Adipocyte (in vitro differentiated cells): Measurements from ENCODE around the gene TTC5.

ENCODE experiments used
- DNase-seq: peaks from one replicate; pipeline ENCODE4 v3.0.0-alpha.2; 2015; ENCODE audit warnings: low read depth
- H3K27me3 ChIP-seq: replicated peaks from 2 replicates; pipeline ENCODE4 v1.7.0; 2013; ENCODE audit warnings: mild to moderate bottlenecking, low read length, moderate library complexity; ENCODE audit not compliant: control insufficient read depth, insufficient read depth
- H3K36me3 ChIP-seq: 2 replicates; pipeline ENCODE4 v1.7.0; 2013; ENCODE audit warnings: low read length, mild to moderate bottlenecking, moderate library complexity; ENCODE audit not compliant: control insufficient read depth, insufficient read depth, severe bottlenecking
- H3K4me1 ChIP-seq: 2 replicates; pipeline ENCODE4 v1.7.0; 2013; ENCODE audit warnings: mild to moderate bottlenecking, low read length, moderate library complexity; ENCODE audit not compliant: control insufficient read depth, insufficient read depth
- H3K4me3 ChIP-seq: 2 replicates; pipeline ENCODE4 v1.7.0; 2013; ENCODE audit warnings: mild to moderate bottlenecking, low read length, moderate library complexity
- H3K9ac ChIP-seq: 2 replicates; pipeline ENCODE4 v1.7.0; 2013; ENCODE audit warnings: mild to moderate bottlenecking, low read length, moderate library complexity
- H3K9me3 ChIP-seq: 2 replicates; pipeline ENCODE4 v1.7.0; 2013; ENCODE audit warnings: mild to moderate bottlenecking, low read length, moderate library complexity; ENCODE audit not compliant: control insufficient read depth

Gene TTC5

GRCh38 chr14:20333494-20333841, 27.7 kb upstream of the TTC5 start:
- Histone ChIP-seq H3K36me3 (peaks cover 7% of the 10 kb centered on the region), H3K4me3 (peak overlapping the region; percentile 92), H3K9ac (peak overlapping the region; percentile 88), H3K4me1 (peaks cover 24% of the 10 kb centered on the region), H3K27me3 (no peaks in the 10 kb centered on the region), H3K9me3 (no peaks in the 10 kb centered on the region)
- DNase-seq = no peak

GRCh38 chr14:20332788-20333493, 27.2 kb upstream of the TTC5 start, which contains the start of gene CCNB1IP1:
Gene CCNB1IP1, minus strand, starts transcription at chr14:20333279. Its CDS starts 16,756 bp downstream, at chr14:20316523.
- Histone ChIP-seq H3K4me3 (peak within 1 kb of the TSS; percentile 92), H3K9ac (peak within 1 kb of the TSS; percentile 88), H3K9me3 (no peaks in the 10 kb centered on the region), H3K27me3 (no peaks in the 10 kb centered on the region), H3K36me3 (peaks cover 12% of the 10 kb centered on the region), H3K4me1 (peaks cover 27% of the 10 kb centered on the region)
- peak; percentile 91 for DNase-seq

- Histone ChIP-seq H3K4me1 (peaks cover 32% of the 10 kb centered on the region), H3K9me3 (no peaks in the 10 kb centered on the region), H3K27me3 (no peaks in the 10 kb centered on the region), H3K4me3 (peak overlapping the region; percentile 92), H3K36me3 (peaks cover 12% of the 10 kb centered on the region), H3K9ac (peak overlapping the region; percentile 88)
- peak; percentile 57 for DNase-seq
Measured at GRCh38 chr14:20332431-20332787, 26.7 kb upstream of the TTC5 start.

GRCh38 chr14:20331053-20331613, 25.4 kb upstream of the TTC5 start:
- H3K27me3 ChIP-seq = no peaks in the 10 kb centered on the region
- no peak overlapping the region for H3K9ac ChIP-seq
- DNase-seq = no peak
- H3K4me1 ChIP-seq = peaks cover 33% of the 10 kb centered on the region
- H3K36me3 ChIP-seq = peaks cover 19% of the 10 kb centered on the region
- H3K9me3 ChIP-seq = no peaks in the 10 kb centered on the region
- H3K4me3 ChIP-seq = no peak overlapping the region

- H3K27me3 ChIP-seq = no peaks in the 10 kb centered on the region
- H3K4me1 ChIP-seq = peaks cover 33% of the 10 kb centered on the region
- no peaks in the 10 kb centered on the region for H3K9me3 ChIP-seq
- no peak for DNase-seq
- peaks cover 33% of the 10 kb centered on the region for H3K36me3 ChIP-seq
- H3K9ac ChIP-seq = no peak overlapping the region
- H3K4me3 ChIP-seq = no peak overlapping the region
Measured at GRCh38 chr14:20329355-20329754, 23.6 kb upstream of the TTC5 start.

GRCh38 chr14:20328705-20329104, 23.0 kb upstream of the TTC5 start:
- no peaks in the 10 kb centered on the region for H3K9me3 ChIP-seq
- no peaks in the 10 kb centered on the region for H3K27me3 ChIP-seq
- no peak overlapping the region for H3K4me3 ChIP-seq
- peaks cover 32% of the 10 kb centered on the region for H3K4me1 ChIP-seq
- DNase-seq = no peak
- H3K9ac ChIP-seq = peak overlapping the region; percentile 13
- peaks cover 39% of the 10 kb centered on the region for H3K36me3 ChIP-seq

GRCh38 chr14:20327005-20327869, 21.5 kb upstream of the TTC5 start:
- Histone ChIP-seq H3K27me3 (no peaks in the 10 kb centered on the region), H3K36me3 (peaks cover 39% of the 10 kb centered on the region), H3K4me1 (peaks cover 24% of the 10 kb centered on the region), H3K9me3 (no peaks in the 10 kb centered on the region), H3K9ac (peak overlapping the region; percentile 38), H3K4me3 (no peak overlapping the region)
- peak; percentile 90 for DNase-seq

- no peaks in the 10 kb centered on the region for H3K4me1 ChIP-seq
- H3K36me3 ChIP-seq = peaks cover 76% of the 10 kb centered on the region
- no peaks in the 10 kb centered on the region for H3K27me3 ChIP-seq
- no peak overlapping the region for H3K9ac ChIP-seq
- H3K4me3 ChIP-seq = no peak overlapping the region
- no peak for DNase-seq
- H3K9me3 ChIP-seq = no peaks in the 10 kb centered on the region
Measured at GRCh38 chr14:20317720-20318119, 12.0 kb upstream of the TTC5 start.

GRCh38 chr14:20314026-20314425, 8.3 kb upstream of the TTC5 start:
- H3K9ac ChIP-seq = no peak overlapping the region
- no peak overlapping the region for H3K4me3 ChIP-seq
- peaks cover 69% of the 10 kb centered on the region for H3K36me3 ChIP-seq
- H3K27me3 ChIP-seq = no peaks in the 10 kb centered on the region
- no peak for DNase-seq
- H3K4me1 ChIP-seq = no peaks in the 10 kb centered on the region
- no peaks in the 10 kb centered on the region for H3K9me3 ChIP-seq

GRCh38 chr14:20306079-20306423, 300 bp upstream of the TTC5 start:
- H3K9me3 ChIP-seq = no peaks in the 10 kb centered on the region
- H3K36me3 ChIP-seq = peaks cover 7% of the 10 kb centered on the region
- peak overlapping the region; percentile 89 for H3K4me3 ChIP-seq
- no peaks in the 10 kb centered on the region for H3K27me3 ChIP-seq
- no peak for DNase-seq
- peaks cover 5% of the 10 kb centered on the region for H3K4me1 ChIP-seq
- no peak overlapping the region for H3K9ac ChIP-seq

GRCh38 chr14:20302042-20302755, 3.6 kb downstream of the TTC5 start:
- Histone ChIP-seq H3K9ac (no peak overlapping the region), H3K36me3 (peaks cover 38% of the 10 kb centered on the region), H3K9me3 (no peaks in the 10 kb centered on the region), H3K4me3 (no peak overlapping the region), H3K4me1 (peaks cover 5% of the 10 kb centered on the region), H3K27me3 (no peaks in the 10 kb centered on the region)
- DNase-seq = peak; percentile 36
